Omental fat pad (tissue), 4 donors: ENCODE measurements around the gene RCAN2. TPM values are rescaled to one million over a fixed set of nuclear protein-coding genes. Genes with fewer than 3 reads are reported as not detected.

Source experiments
- ATAC-seq: fragments of 150-250 bp; one replicate; pipeline ENCODE4 v1.9.1; 2016; ENCODE audit warnings: mild to moderate bottlenecking, moderate library complexity; ENCODE audit not compliant: low FRiP score
- DNase-seq: peaks from one replicate; pipeline ENCODE4 v3.0.0-alpha.2; 2019; ENCODE audit warnings: low spot score
- total RNA-seq, 4 donors: library from RNA; depleted of rRNA; stranded (reverse); fragments of >200 nt; gene quantifications; one replicate each; pipeline ENCODE4 v1.1.0, GENCODE V29; 2016
- TF ChIP-seq, protein P1 (sequence below), 3 donors: fragments of 450-650 bp; IDR thresholded peaks; one replicate each; pipeline ENCODE4 v1.5.1; 2016 to 2017; ENCODE audit warnings: antibody characterized with exemption in 3 of 3, mild to moderate bottlenecking in 3 of 3, moderate library complexity in 2 of 3

RCAN2 gene
- total RNA-seq, 4 donors from 2014 or later = 2.5 to 7.9 (median 3.7) TPM

- ATAC-seq = no peak
- no peak for DNase-seq
- TF ChIP-seq, protein P1, sequence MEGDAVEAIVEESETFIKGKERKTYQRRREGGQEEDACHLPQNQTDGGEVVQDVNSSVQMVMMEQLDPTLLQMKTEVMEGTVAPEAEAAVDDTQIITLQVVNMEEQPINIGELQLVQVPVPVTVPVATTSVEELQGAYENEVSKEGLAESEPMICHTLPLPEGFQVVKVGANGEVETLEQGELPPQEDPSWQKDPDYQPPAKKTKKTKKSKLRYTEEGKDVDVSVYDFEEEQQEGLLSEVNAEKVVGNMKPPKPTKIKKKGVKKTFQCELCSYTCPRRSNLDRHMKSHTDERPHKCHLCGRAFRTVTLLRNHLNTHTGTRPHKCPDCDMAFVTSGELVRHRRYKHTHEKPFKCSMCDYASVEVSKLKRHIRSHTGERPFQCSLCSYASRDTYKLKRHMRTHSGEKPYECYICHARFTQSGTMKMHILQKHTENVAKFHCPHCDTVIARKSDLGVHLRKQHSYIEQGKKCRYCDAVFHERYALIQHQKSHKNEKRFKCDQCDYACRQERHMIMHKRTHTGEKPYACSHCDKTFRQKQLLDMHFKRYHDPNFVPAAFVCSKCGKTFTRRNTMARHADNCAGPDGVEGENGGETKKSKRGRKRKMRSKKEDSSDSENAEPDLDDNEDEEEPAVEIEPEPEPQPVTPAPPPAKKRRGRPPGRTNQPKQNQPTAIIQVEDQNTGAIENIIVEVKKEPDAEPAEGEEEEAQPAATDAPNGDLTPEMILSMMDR (IDR thresholded peaks at IDR 0.05) = no peak
Measured at GRCh38 chr6:46521464-46521971, 30.3 kb upstream of the RCAN2 start.

- DNase-seq (no peak), ATAC-seq (no peak)
- TF ChIP-seq, protein P1 (IDR thresholded peaks at IDR 0.05) = no peak
Measured at GRCh38 chr6:46517202-46517601, 26.0 kb upstream of the RCAN2 start.

DNA sequence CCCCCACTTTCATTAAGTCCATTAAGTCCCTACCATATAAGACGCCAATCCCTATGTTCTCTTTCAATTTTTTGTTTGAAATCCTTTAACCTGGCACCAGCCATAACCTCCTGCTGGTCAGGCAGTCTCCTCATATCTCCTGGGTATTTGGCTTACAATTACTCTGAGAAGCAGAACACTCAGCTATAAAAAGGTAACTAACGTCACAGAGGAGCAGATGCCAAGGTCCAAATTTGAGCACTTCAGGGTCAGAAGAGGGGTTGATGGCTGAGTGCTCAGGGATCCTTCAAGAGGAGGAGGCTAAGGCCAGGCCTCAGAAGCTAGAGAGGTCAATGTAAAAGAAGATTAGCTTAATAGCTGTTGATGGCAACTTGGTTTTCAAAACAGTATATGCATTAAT lies 22.3 kb upstream of the RCAN2 start:
- TF ChIP-seq, protein P1 (IDR thresholded peaks at IDR 0.05) = no peak
- ATAC-seq (no peak), DNase-seq (no peak)

- no peak for DNase-seq
- ATAC-seq = no peak
- TF ChIP-seq, protein P1 (IDR thresholded peaks at IDR 0.05) = no peak
Measured at GRCh38 chr6:46511320-46511719, 20.1 kb upstream of the RCAN2 start.

DNA sequence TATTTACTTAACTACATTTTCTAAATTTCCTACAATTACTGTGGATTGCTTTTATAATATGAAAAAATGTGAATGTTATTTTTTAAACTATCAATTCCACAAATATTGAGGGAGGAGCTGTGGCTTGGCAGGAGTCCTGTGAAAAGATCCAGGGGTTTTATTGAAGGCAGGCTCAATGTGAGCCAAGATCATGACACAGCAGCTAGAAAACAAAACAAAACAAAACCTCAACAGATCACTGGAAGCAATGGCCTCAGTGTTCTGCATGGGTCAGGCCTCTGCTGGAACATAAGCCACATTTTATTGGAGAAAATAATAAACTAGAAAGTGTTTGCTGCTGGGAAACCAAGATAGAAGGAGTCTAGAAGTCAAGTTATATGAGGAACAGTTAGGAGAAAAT lies 19.4 kb upstream of the RCAN2 start:
- TF ChIP-seq, protein P1 (IDR thresholded peaks at IDR 0.05) = no peak
- DNase-seq = no peak
- no peak for ATAC-seq

DNA sequence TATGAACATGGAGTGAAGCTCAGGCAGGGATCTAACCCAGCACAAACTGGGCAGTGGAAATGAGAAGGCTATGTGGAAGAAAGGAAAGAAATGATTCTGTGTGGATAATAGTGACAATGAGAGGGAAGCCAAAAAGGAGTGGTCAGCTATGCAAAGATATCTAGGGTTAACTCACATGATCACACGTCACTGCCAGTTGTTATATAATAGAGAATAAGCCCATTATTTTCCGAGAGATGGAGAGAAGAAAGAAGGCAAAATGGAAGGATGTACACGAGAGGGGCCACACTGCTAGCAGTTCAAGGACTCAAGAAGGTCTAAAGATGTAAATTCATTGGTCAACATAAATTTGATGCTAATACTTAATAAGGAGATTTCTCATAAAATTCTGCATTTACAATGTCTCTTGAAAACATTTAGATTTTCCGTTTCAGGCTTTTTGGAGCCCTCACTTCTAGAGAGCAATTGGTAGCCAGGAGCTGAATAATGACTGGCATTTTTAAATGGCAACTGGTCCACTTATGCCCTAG lies 18.8 kb upstream of the RCAN2 start:
- DNase-seq (no peak), ATAC-seq (no peak)

DNA sequence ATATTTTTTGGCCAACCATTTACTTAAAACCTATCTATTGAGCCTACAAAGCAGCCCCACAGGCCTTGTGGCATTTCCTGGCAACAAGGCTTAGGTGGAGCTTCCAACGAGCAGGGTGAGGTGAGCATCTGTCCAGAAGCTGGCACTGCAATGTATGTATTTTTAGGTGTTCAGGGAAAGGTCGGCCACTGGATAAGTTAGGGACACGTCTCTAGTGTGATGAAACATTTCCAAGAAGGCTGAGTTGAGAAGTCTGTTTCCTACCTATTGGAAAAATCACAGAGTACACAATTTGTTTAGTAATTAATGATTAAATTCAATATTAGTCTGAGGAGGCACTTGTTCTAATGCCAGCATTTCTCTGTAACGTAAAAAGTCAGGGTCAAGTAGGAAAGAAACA lies 17.8 kb upstream of the RCAN2 start:
- TF ChIP-seq, protein P1 (IDR thresholded peaks at IDR 0.05) = no peak
- no peak for DNase-seq
- ATAC-seq = no peak

More for the DNA sequence above, 18.8 kb upstream of the RCAN2 start:
- TF ChIP-seq, protein P1 (IDR thresholded peaks at IDR 0.05) = no peak
